Measurements from ENCODE around the gene CYB561D2. TPM values are rescaled to one million over a fixed set of nuclear protein-coding genes. Genes with fewer than 3 reads are reported as not detected.

The CYB561D2 gene
- total RNA-seq, 2 donors from 2014 or later = 22.5 to 29.4 TPM

GRCh38 chr3:50395070-50395860, 44.6 kb downstream of the CYB561D2 start:
- Histone ChIP-seq H3K4me1 (ENCODE audit: control insufficient read depth in 1 of 2, low read depth in 2 of 2) (peaks cover 10 to 27% of the 10 kb centered on the region in 2 donors), H3K27ac (no peak overlapping the region), H3K4me3 (no peak overlapping the region), H3K9me3 (no peaks in the 10 kb centered on the region), H3K27me3 (replicated peaks; ENCODE audit: insufficient read depth) (no peaks in the 10 kb centered on the region), H3K36me3 (no peaks in the 10 kb centered on the region)
- no peak for ATAC-seq (ENCODE audit: insufficient number of reproducible peaks, low FRiP score, low read depth)
- TF ChIP-seq CTCF (IDR thresholded peaks at IDR 0.05) = no peak
- DNase-seq (ENCODE audit: low spot score) = no peak

- ATAC-seq (ENCODE audit: insufficient number of reproducible peaks, low FRiP score, low read depth) (no peak), DNase-seq (ENCODE audit: low spot score) (no peak)
- Histone ChIP-seq H3K27ac (no peak overlapping the region), H3K4me1 (ENCODE audit: control insufficient read depth in 1 of 2, low read depth in 2 of 2) (peaks cover 0 to 15% of the 10 kb centered on the region in 2 donors), H3K36me3 (no peaks in the 10 kb centered on the region), H3K9me3 (no peaks in the 10 kb centered on the region), H3K4me3 (no peak overlapping the region), H3K27me3 (replicated peaks; ENCODE audit: insufficient read depth) (no peaks in the 10 kb centered on the region)
- no peak for TF ChIP-seq CTCF (IDR thresholded peaks at IDR 0.05)
These were observed 45.8 kb downstream of the CYB561D2 start for GRCh38 chr3:50396502-50396901.

GRCh38 chr3:50401978-50402595, 51.4 kb downstream of the CYB561D2 start:
- Histone ChIP-seq H3K9me3 (no peaks in the 10 kb centered on the region), H3K4me3 (no peak overlapping the region), H3K36me3 (no peaks in the 10 kb centered on the region), H3K4me1 (ENCODE audit: control insufficient read depth in 1 of 2, low read depth in 2 of 2) (no peaks in the 10 kb centered on the region), H3K27ac (no peak overlapping the region), H3K27me3 (replicated peaks; ENCODE audit: insufficient read depth) (no peaks in the 10 kb centered on the region)
- ATAC-seq (ENCODE audit: insufficient number of reproducible peaks, low FRiP score, low read depth) = no peak
- DNase-seq (ENCODE audit: low spot score) = no peak
- TF ChIP-seq CTCF (IDR thresholded peaks at IDR 0.05) = no peak

Other genes with a start within 250 kb of the CYB561D2 start
- gene SEMA3F, start 195.5 kb upstream of the CYB561D2 start, total RNA-seq = 10 to 100 TPM; 25.5 to 35.1 TPM
- under 1 TPM in 1 of 2 donors, not detected in 1; 0.54 TPM for gene GNAT1, start 159.3 kb upstream of the CYB561D2 start, total RNA-seq
- gene SLC38A3, start 145.6 kb upstream of the CYB561D2 start, total RNA-seq = under 1 TPM in 1 of 2 donors, not detected in 1; 0.28 TPM
- 100 to 1,000 TPM; 183 to 337 TPM for gene GNAI2, start 114.7 kb upstream of the CYB561D2 start, total RNA-seq
- gene SEMA3B, start 81.7 kb upstream of the CYB561D2 start, total RNA-seq = 10 to 100 TPM; 53.6 to 57.2 TPM
- gene LSMEM2, start 71.8 kb upstream of the CYB561D2 start, total RNA-seq = not detected
- gene IFRD2, start 58.4 kb upstream of the CYB561D2 start, total RNA-seq = 100 to 1,000 TPM in 1 of 2 donors, 10 to 100 TPM in 1; 43.3 to 118 TPM
- 1 to 10 TPM in 1 of 2 donors, under 1 TPM in 1; 0.35 to 1.4 TPM for gene HYAL3, start 51.5 kb upstream of the CYB561D2 start, total RNA-seq
- 1 to 10 TPM; 8.3 to 8.7 TPM for gene NAA80, start 51.5 kb upstream of the CYB561D2 start, total RNA-seq
- 1 to 10 TPM; 5.8 to 6.1 TPM for gene HYAL1, start 47.3 kb upstream of the CYB561D2 start, total RNA-seq
- gene HYAL2, start 28.1 kb upstream of the CYB561D2 start, total RNA-seq = 10 to 100 TPM; 86.5 to 87.5 TPM
- 10 to 100 TPM; 12.6 to 19.4 TPM for gene TUSC2, start 22.6 kb upstream of the CYB561D2 start, total RNA-seq
- gene RASSF1, start 10.0 kb upstream of the CYB561D2 start, total RNA-seq = 10 to 100 TPM; 45.2 to 72.2 TPM
- not detected for gene ZMYND10, start 5.1 kb upstream of the CYB561D2 start, total RNA-seq
- 10 to 100 TPM; 15.4 to 21.0 TPM for gene NPRL2, start 87 bp upstream of the CYB561D2 start, total RNA-seq
- 10 to 100 TPM; 55.0 to 57.7 TPM for gene TMEM115, start 8.7 kb downstream of the CYB561D2 start, total RNA-seq
- gene CACNA2D2, start 152.8 kb downstream of the CYB561D2 start, total RNA-seq = 1 to 10 TPM; 2.3 to 4.2 TPM
- gene C3orf18, start 216.9 kb downstream of the CYB561D2 start, total RNA-seq = 10 to 100 TPM in 1 of 2 donors, 1 to 10 TPM in 1; 7.8 to 19.0 TPM
- gene HEMK1, start 218.7 kb downstream of the CYB561D2 start, total RNA-seq = 10 to 100 TPM in 1 of 2 donors, 1 to 10 TPM in 1; 5.4 to 12.7 TPM

All from thoracic aorta (tissue), 2 donors.